ENCODE data around the gene SMDT1. TPM values are rescaled to one million over a fixed set of nuclear protein-coding genes. Genes with fewer than 3 reads are reported as not detected.

Gene SMDT1
- total and polyA plus RNA-seq, 2 of the 4 experiments (the other 2 are of a cell fraction) = 2.3 to 15.7 TPM

DNA sequence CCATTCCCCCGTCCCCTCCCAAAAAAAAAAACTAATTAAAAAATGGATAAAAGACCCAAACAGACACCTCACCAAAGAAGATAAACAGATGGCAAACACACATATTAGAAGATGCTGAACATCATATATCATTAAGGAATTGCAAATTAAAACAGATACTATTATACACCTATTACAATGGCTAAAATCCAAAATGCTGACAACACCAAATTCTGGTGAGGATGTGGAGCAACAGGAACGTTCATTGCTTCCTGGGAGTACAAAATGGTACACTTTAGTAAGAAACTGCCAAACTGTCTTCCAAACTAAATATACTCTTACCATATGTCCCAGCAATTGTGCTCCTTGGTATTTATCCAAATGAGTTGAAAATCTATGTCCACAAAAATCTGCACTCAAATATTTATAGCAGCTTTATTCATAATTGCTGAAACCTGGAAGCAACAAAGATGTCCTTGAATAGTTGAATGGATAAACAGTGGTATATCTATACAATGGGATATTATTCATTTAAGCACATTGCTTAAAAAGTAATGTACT lies 28.8 kb upstream of the SMDT1 start:
- Histone ChIP-seq H3K4me2 (ENCODE audit: low read depth, low read length) (no peak overlapping the region), H2BK5ac (ENCODE audit: low read depth, low read length, poor library complexity, severe bottlenecking) (no peak overlapping the region), H2AK9ac (replicated peaks; ENCODE audit: low read depth, low read length, poor library complexity) (no peak overlapping the region), H3K23ac (ENCODE audit: low read depth, low read length) (no peak overlapping the region), H2BK15ac (ENCODE audit: low read depth, low read length) (no peak overlapping the region), H3K18ac (ENCODE audit: low read depth, low read length) (no peak overlapping the region), H2AK5ac (ENCODE audit: low read depth, low read length) (no peak overlapping the region), H3K9ac (ENCODE audit: low read depth, low read length) (no peak overlapping the region), H3K9me1 (ENCODE audit: insufficient read depth, low read length) (no peaks in the 10 kb centered on the region), H3K14ac (replicated peaks; ENCODE audit: low read depth, low read length) (no peak overlapping the region), H3K4me3 (ENCODE audit: insufficient read depth, low read depth, low read length) (no peak overlapping the region), H3K56ac (ENCODE audit: extremely low read depth, insufficient read depth, low read length) (no peak overlapping the region), H4K91ac (ENCODE audit: insufficient read depth, low read depth, low read length) (no peak overlapping the region), H3K4ac (ENCODE audit: low read depth, low read length) (no peak overlapping the region), H3K9me3 (ENCODE audit: control insufficient read depth, insufficient read depth, low read length) (no peaks in the 10 kb centered on the region), H3K27me3 (ENCODE audit: control insufficient read depth, insufficient read depth, low read length) (no peaks in the 10 kb centered on the region), H4K5ac (ENCODE audit: low read depth, low read length) (no peak overlapping the region), H4K20me1 (ENCODE audit: insufficient read depth, low read length) (no peaks in the 10 kb centered on the region), H3K36me3 (ENCODE audit: control insufficient read depth, insufficient read depth, low read length) (no peaks in the 10 kb centered on the region), H4K8ac (ENCODE audit: low read depth in 2 of 2, low read length in 2 of 2) (no peak overlapping the region), H3K27ac (ENCODE audit: insufficient read depth, low read length) (no peak overlapping the region), H3K4me1 (ENCODE audit: control insufficient read depth, insufficient read depth, low read length) (no peaks in the 10 kb centered on the region), H2AFZ (replicated peaks; ENCODE audit: low read length, poor library complexity) (no peak overlapping the region), H2BK20ac (ENCODE audit: low read depth, low read length) (no peak overlapping the region), H3K79me1 (ENCODE audit: low read depth in 1 of 2, low read length in 2 of 2) (no peaks in the 10 kb centered on the region), H2BK120ac (ENCODE audit: low read depth, low read length) (no peak overlapping the region)
- peak; percentile 50 for TF ChIP-seq MAFK (IDR thresholded peaks at IDR 0.05; ENCODE audit: low read depth, low read length)
- TF ChIP-seq NFE2L2 (IDR thresholded peaks at IDR 0.05; ENCODE audit: low read depth, low read length) = no peak
- TF ChIP-seq, protein P1, sequence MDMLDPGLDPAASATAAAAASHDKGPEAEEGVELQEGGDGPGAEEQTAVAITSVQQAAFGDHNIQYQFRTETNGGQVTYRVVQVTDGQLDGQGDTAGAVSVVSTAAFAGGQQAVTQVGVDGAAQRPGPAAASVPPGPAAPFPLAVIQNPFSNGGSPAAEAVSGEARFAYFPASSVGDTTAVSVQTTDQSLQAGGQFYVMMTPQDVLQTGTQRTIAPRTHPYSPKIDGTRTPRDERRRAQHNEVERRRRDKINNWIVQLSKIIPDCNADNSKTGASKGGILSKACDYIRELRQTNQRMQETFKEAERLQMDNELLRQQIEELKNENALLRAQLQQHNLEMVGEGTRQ (IDR thresholded peaks at IDR 0.05; ENCODE audit: low read depth, low read length) = no peak
- intact Hi-C loops (cut with micrococcal nuclease) = no loop called here
- DNase-seq = no peak
- POLR2A ChIA-PET (ENCODE audit: unreplicated experiment) = no interaction called here
- no TSS peak for BruUV-seq (replicated peaks)
- ATAC-seq (ENCODE audit: low read depth) = no peak
- CTCF ChIA-PET = no interaction called here
- no CpG with 5 or more reads among the region's 2 CpGs for WGBS, 2 experiments (ENCODE audit: extremely low coverage in 2 of 2, insufficient read length in 1 of 2)
- dilution Hi-C loops (cut with HindIII; ENCODE audit: low sequenced_read_pairs, unreplicated experiment) = no loop called here
- in situ Hi-C loops (cut with MboI; ENCODE audit: low sequenced_read_pairs) = no loop called here
